HepG2 (cell line): ENCODE results near the gene MTA1. TPM values are rescaled to one million over a fixed set of nuclear protein-coding genes. Genes with fewer than 3 reads are reported as not detected.

Experiments
- CEBPG ChIP-seq: IDR thresholded peaks from 2 replicates; pipeline ENCODE4 v1.6.1; 2016
- CHD4 ChIP-seq: fragments of 200-600 bp; sonication (generic); IDR thresholded peaks from 2 replicates; pipeline ENCODE4 v1.7.0; 2017; ENCODE audit warnings: mild to moderate bottlenecking, low read length, borderline replicate concordance
- GMEB2 ChIP-seq: IDR thresholded peaks from 2 replicates; pipeline ENCODE4 v1.6.1; 2016; ENCODE audit warnings: missing biosample characterization, missing genetic modification reagents, low read depth
- HDAC6 ChIP-seq: fragments of 200-600 bp; sonication (generic); IDR thresholded peaks from 2 replicates; pipeline ENCODE4 v1.7.0; 2017; ENCODE audit warnings: mild to moderate bottlenecking, antibody characterized with exemption, low read length, low read depth
- HOXA9 ChIP-seq: sonication (generic); formaldehyde crosslinking; IDR thresholded peaks from 2 replicates; pipeline ENCODE4 v1.8.1; 2022; ENCODE audit warnings: missing genetic modification reagents, mild to moderate bottlenecking, moderate library complexity, borderline replicate concordance
- KDM1A ChIP-seq: IDR thresholded peaks from 2 replicates; pipeline ENCODE4 v1.6.1; 2016; ENCODE audit warnings: missing compliant biosample characterization
- KLF11 ChIP-seq: IDR thresholded peaks from 2 replicates; pipeline ENCODE4 v1.6.1; 2016; ENCODE audit warnings: missing compliant biosample characterization
- MAFF ChIP-seq: IDR thresholded peaks from 2 replicates; pipeline ENCODE4 v1.6.1; 2011; ENCODE audit warnings: low read depth, low read length, improper control_type of control experiment
- MBD4 ChIP-seq: IDR thresholded peaks from 2 replicates; pipeline ENCODE4 v1.6.1; 2012; ENCODE audit warnings: low read length, inconsistent platforms, borderline replicate concordance
- NFYB ChIP-seq: sonication (generic); formaldehyde crosslinking; IDR thresholded peaks from 2 replicates; pipeline ENCODE4 v1.4.0; 2020; ENCODE audit warnings: missing genetic modification reagents
- PHF5A ChIP-seq: IDR thresholded peaks from one replicate; pipeline ENCODE4 v1.6.1; 2018; ENCODE audit warnings: low read depth, missing genetic modification reagents; ENCODE audit not compliant: unreplicated experiment
- PHF8 ChIP-seq: sonication (generic); formaldehyde crosslinking; IDR thresholded peaks from 2 replicates; pipeline ENCODE4 v1.5.0; 2020; ENCODE audit warnings: missing genetic modification reagents
- PITX1 ChIP-seq: sonication (generic); formaldehyde crosslinking; IDR thresholded peaks from 2 replicates; pipeline ENCODE4 v1.5.1; 2020; ENCODE audit warnings: mild to moderate bottlenecking, missing genetic modification reagents
- RXRB ChIP-seq: IDR thresholded peaks from 2 replicates; pipeline ENCODE4 v1.6.1; 2016; ENCODE audit warnings: borderline replicate concordance, missing genetic modification reagents, missing compliant biosample characterization
- SIN3A ChIP-seq: IDR thresholded peaks from 2 replicates; pipeline ENCODE4 v1.6.1; 2011; ENCODE audit warnings: low read depth, mild to moderate bottlenecking, control low read depth, low read length, borderline replicate concordance
- SMARCE1 ChIP-seq: fragments of 450-650 bp; IDR thresholded peaks from 2 replicates; pipeline ENCODE4 v1.6.1; 2017; ENCODE audit warnings: borderline replicate concordance
- SP4 ChIP-seq: sonication (generic); formaldehyde crosslinking; IDR thresholded peaks from 2 replicates; pipeline ENCODE4 v1.8.1; 2023; ENCODE audit warnings: mild to moderate bottlenecking, missing genetic modification reagents
- TBX2 ChIP-seq: sonication (generic); formaldehyde crosslinking; IDR thresholded peaks from 2 replicates; pipeline ENCODE4 v1.5.0; 2020; ENCODE audit warnings: missing genetic modification reagents, mild to moderate bottlenecking, borderline replicate concordance
- THYN1 ChIP-seq: sonication (generic); formaldehyde crosslinking; IDR thresholded peaks from 2 replicates; pipeline ENCODE4 v1.8.1; 2023; ENCODE audit warnings: low read depth, mild to moderate bottlenecking, moderate library complexity, missing genetic modification reagents, borderline replicate concordance
- ZKSCAN1 ChIP-seq: fragments of 150-350 bp; IDR thresholded peaks from 2 replicates; pipeline ENCODE4 v1.6.1; 2014; ENCODE audit warnings: low read length
- ZNF572 ChIP-seq: sonication (generic); formaldehyde crosslinking; IDR thresholded peaks from 2 replicates; pipeline ENCODE4 v1.5.1; 2020; ENCODE audit warnings: mild to moderate bottlenecking, missing genetic modification reagents
- ZNF598 ChIP-seq: sonication (generic); formaldehyde crosslinking; IDR thresholded peaks from 2 replicates; pipeline ENCODE4 v1.5.1; 2020; ENCODE audit warnings: mild to moderate bottlenecking, missing genetic modification reagents, borderline replicate concordance
- ZNF713 ChIP-seq: sonication (generic); formaldehyde crosslinking; IDR thresholded peaks from 2 replicates; pipeline ENCODE4 v1.4.0; 2020; ENCODE audit warnings: mild to moderate bottlenecking, missing genetic modification reagents
- ZNF740 ChIP-seq: sonication (generic); formaldehyde crosslinking; IDR thresholded peaks from 2 replicates; pipeline ENCODE4 v1.4.0; 2020; ENCODE audit warnings: missing genetic modification reagents
- polyA plus RNA-seq, 8 experiments: library from polyadenylated mRNA; depleted of rRNA in 3 of 8; stranded (reverse) in 7 of 8; unstranded in 1 of 8; fragments of >200 nt; fragmentation: Illumina TruSeq in 4 of 8; extraction: Trizol in 4 of 8; gene quantifications; 2 replicates each; pipeline versions ENCODE4 v1.2.1 to v1.2.3, GENCODE V29; 2011 to 2016; ENCODE audit warnings: low read depth in 4 of 8, missing spikeins in 1 of 8, mixed read lengths in 1 of 8; ENCODE audit not compliant: insufficient read depth in 1 of 8
- total RNA-seq, 5 experiments: library from RNA; depleted of rRNA; stranded (reverse); fragments of >200 nt; fragmentation: Illumina TruSeq; extraction: Trizol; gene quantifications; 2 replicates each; pipeline ENCODE4 v1.2.3, GENCODE V29; 2016; ENCODE audit warnings: low read depth in 1 of 5
- TF ChIP-seq, protein P1 (sequence below): sonication (generic); formaldehyde crosslinking; IDR thresholded peaks from 2 replicates; pipeline ENCODE4; 2020; ENCODE audit warnings: missing genetic modification reagents, mild to moderate bottlenecking, borderline replicate concordance

Gene MTA1
- total and polyA plus RNA-seq, 2 of the 13 experiments (the other 11 are each of a cell fraction or from before 2014, with no cell fraction given): 35.2 to 85.8 TPM

DNA sequence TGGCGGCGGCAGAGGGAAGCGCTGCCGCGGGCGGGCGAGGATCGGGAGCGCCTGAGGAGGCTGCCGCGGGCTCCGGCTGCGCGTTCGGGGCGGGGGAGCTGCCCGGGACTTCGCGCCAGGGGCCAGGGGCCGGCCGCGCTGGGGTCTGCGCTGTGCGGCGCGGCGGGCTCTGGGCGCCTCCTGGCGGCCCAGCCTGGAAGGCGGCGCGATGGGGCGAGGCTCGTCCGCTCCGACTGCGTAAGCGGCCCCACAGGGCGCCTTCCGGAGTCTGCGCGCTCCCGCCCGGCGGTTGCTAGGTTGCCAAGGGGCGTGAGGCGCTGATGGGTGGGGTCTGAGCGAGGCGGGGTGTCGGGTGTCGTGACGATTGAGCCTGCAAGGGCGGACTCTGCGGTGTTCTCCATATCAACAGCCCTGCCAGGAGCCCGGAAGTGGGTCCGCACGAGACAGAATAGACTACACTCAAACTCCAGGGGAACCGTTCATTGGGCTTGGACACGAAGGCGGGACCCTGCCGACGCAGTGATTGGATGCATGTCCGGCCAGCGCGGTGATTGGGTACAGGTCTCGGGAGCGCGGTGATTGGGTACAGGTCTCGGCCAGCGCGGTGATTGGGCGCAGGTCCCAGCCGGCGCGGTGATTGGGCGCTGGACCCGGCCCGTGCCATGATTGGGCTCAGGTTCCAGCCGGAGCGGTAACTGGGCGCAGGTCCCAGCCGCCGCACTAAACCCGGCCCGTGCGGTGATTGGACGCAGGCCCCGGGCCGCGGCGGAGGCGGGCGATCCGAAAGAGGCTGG, 71.1 kb downstream of the MTA1 start, which contains the start of gene TEDC1 (continued):
- no peak for TF ChIP-seq MAFF
- TF ChIP-seq KLF11 (CRISPR knock-in tag): peak; percentile 65
- TF ChIP-seq RXRB (CRISPR knock-in tag): peak; percentile 76; the same call in 1 of the 2 replicates
- no peak for TF ChIP-seq HDAC6
- no peak for TF ChIP-seq CHD4
- peak; percentile 44; the same call in 1 of the 2 replicates for TF ChIP-seq PITX1 (CRISPR knock-in tag)
- TF ChIP-seq PHF8 (CRISPR knock-in tag): peak; percentile 65; the same call in 1 of the 2 replicates
- 0 out of 2 replicates have a peak, but pooled peaks have one; percentile 39 for TF ChIP-seq HOXA9 (CRISPR knock-in tag)
- no peak for TF ChIP-seq ZNF740
- TF ChIP-seq PHF5A (CRISPR knock-in tag): no peak
- TF ChIP-seq ZNF572 (CRISPR knock-in tag): no peak
- peak; percentile 92 for TF ChIP-seq TBX2 (CRISPR knock-in tag)
- TF ChIP-seq KDM1A (CRISPR knock-in tag): no peak
- TF ChIP-seq, protein P1, sequence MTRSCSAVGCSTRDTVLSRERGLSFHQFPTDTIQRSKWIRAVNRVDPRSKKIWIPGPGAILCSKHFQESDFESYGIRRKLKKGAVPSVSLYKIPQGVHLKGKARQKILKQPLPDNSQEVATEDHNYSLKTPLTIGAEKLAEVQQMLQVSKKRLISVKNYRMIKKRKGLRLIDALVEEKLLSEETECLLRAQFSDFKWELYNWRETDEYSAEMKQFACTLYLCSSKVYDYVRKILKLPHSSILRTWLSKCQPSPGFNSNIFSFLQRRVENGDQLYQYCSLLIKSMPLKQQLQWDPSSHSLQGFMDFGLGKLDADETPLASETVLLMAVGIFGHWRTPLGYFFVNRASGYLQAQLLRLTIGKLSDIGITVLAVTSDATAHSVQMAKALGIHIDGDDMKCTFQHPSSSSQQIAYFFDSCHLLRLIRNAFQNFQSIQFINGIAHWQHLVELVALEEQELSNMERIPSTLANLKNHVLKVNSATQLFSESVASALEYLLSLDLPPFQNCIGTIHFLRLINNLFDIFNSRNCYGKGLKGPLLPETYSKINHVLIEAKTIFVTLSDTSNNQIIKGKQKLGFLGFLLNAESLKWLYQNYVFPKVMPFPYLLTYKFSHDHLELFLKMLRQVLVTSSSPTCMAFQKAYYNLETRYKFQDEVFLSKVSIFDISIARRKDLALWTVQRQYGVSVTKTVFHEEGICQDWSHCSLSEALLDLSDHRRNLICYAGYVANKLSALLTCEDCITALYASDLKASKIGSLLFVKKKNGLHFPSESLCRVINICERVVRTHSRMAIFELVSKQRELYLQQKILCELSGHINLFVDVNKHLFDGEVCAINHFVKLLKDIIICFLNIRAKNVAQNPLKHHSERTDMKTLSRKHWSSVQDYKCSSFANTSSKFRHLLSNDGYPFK (CRISPR knock-in tag): peak; percentile 45; the same call in 1 of the 2 replicates
- TF ChIP-seq SIN3A: peak; percentile 74; the same call in 1 of the 2 replicates
- 0 out of 2 replicates have a peak, but pooled peaks have one; percentile 9 for TF ChIP-seq GMEB2 (CRISPR knock-in tag)
- peak; percentile 89 for TF ChIP-seq SP4
- TF ChIP-seq SMARCE1: no peak
- no peak for TF ChIP-seq THYN1 (CRISPR knock-in tag)
- no peak for TF ChIP-seq ZNF713 (CRISPR knock-in tag)
- no peak for TF ChIP-seq ZKSCAN1
- no peak for TF ChIP-seq ZNF598 (CRISPR knock-in tag)
- TF ChIP-seq NFYB (CRISPR knock-in tag): peak; percentile 97
- TF ChIP-seq MBD4: no peak
- TF ChIP-seq CEBPG (CRISPR knock-in tag): peak; percentile 46
